Uterus (tissue), 4 donors: ENCODE data around the gene TCF12. TPM values are rescaled to one million over a fixed set of nuclear protein-coding genes. Genes with fewer than 3 reads are reported as not detected.

Source experiments
- DNase-seq, 2 donors: peaks; one replicate each; pipeline ENCODE4 v3.0.0-alpha.2; 2019 to 2020
- H3K27ac ChIP-seq, 2 donors: fragments of 200-600 bp; sonication (generic); 1 replicate in 1 of 2; 2 replicates in 1 of 2; pipeline ENCODE4 v1.5.1; 2016 to 2018
- H3K27me3 ChIP-seq, 2 donors: fragments of 200-600 bp; sonication (generic); one replicate each; pipeline ENCODE4 v1.5.1; 2018 to 2019; ENCODE audit warnings: control low read depth in 1 of 2
- H3K36me3 ChIP-seq, 2 donors: fragments of 200-600 bp; sonication (generic); one replicate each; pipeline ENCODE4 v1.5.1; 2019; ENCODE audit warnings: control low read depth in 1 of 2
- H3K4me1 ChIP-seq, 2 donors: fragments of 200-600 bp; sonication (generic); one replicate each; pipeline ENCODE4 v1.5.1; 2018 to 2019; ENCODE audit warnings: control low read depth in 1 of 2
- H3K4me3 ChIP-seq, 2 donors: fragments of 200-600 bp; sonication (generic); 1 replicate in 1 of 2; 2 replicates in 1 of 2; pipeline ENCODE4 v1.5.1; 2018 to 2019; ENCODE audit warnings: mild to moderate bottlenecking in 1 of 2
- H3K9me3 ChIP-seq, 2 donors: fragments of 200-600 bp; sonication (generic); one replicate each; pipeline ENCODE4 v1.5.1; 2019; ENCODE audit warnings: control low read depth in 1 of 2
- POLR2A ChIP-seq, 2 donors: fragments of 450-650 bp; IDR thresholded peaks; one replicate each; pipeline ENCODE4 v1.6.1; 2016; ENCODE audit warnings: antibody characterized with exemption in 2 of 2, mild to moderate bottlenecking in 1 of 2, moderate library complexity in 1 of 2
- intact Hi-C: fragments of 100-400 bp; cut with DNase I; formaldehyde crosslinking; loops from one replicate; pipeline ENCODE4 v1.15.1; 2023; ENCODE audit warnings: low total_unique reads
- total RNA-seq, 4 donors: library from RNA; depleted of rRNA in 3 of 4; stranded (reverse); fragments of >200 nt in 3 of 4; gene quantifications; one replicate each; pipeline versions ENCODE4 v1.1.0 to v1.2.4, GENCODE V29; 2014 to 2023
- TF ChIP-seq, protein P1 (sequence below), 4 experiments: fragments of 200-600 bp in 2 of 4; fragments of 450-650 bp in 2 of 4; sonication (generic) in 2 of 4; IDR thresholded peaks; one replicate each; pipeline ENCODE4 v1.5.1; 2016 to 2019; ENCODE audit warnings: antibody characterized with exemption in 4 of 4, mild to moderate bottlenecking in 2 of 4, moderate library complexity in 1 of 4
- donor health status: DM: yes; HTN: yes; CAD: no.

The TCF12 gene
- total RNA-seq, 4 donors from 2014 or later, result 109 to 361 (median 196) TPM

DNA sequence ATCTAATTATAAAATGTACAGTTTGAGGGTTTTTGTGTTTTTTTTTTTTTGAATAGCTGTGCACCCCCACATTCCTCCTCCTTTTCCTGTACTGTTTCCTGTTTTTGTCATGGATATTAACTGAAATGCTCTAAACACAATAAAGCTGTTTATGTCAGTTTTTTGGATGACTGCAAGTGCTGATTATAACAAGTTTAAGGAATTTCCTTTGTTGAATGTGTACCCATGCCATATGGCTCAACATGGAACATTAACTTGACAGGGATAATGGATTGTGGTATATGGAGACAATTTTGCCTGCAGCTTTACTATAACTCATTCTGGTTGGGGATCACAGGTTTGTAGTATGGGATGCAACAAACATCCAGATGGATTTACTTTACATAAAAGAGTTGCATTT is 216.4 kb downstream of the TCF12 start:
- Histone ChIP-seq H3K4me3 (no peak overlapping the region), H3K27ac (peak overlapping the region in 1 of 2 donors; percentile 33), H3K4me1 (no peaks in the 10 kb centered on the region), H3K36me3 (no peaks in the 10 kb centered on the region), H3K27me3 (no peaks in the 10 kb centered on the region), H3K9me3 (no peaks in the 10 kb centered on the region)
- no peak for TF ChIP-seq POLR2A (IDR thresholded peaks at IDR 0.05)
- TF ChIP-seq, protein P1, sequence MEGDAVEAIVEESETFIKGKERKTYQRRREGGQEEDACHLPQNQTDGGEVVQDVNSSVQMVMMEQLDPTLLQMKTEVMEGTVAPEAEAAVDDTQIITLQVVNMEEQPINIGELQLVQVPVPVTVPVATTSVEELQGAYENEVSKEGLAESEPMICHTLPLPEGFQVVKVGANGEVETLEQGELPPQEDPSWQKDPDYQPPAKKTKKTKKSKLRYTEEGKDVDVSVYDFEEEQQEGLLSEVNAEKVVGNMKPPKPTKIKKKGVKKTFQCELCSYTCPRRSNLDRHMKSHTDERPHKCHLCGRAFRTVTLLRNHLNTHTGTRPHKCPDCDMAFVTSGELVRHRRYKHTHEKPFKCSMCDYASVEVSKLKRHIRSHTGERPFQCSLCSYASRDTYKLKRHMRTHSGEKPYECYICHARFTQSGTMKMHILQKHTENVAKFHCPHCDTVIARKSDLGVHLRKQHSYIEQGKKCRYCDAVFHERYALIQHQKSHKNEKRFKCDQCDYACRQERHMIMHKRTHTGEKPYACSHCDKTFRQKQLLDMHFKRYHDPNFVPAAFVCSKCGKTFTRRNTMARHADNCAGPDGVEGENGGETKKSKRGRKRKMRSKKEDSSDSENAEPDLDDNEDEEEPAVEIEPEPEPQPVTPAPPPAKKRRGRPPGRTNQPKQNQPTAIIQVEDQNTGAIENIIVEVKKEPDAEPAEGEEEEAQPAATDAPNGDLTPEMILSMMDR (IDR thresholded peaks at IDR 0.05), result no peak
- no peak for DNase-seq
- intact Hi-C loops, result no loop called here

- no peaks in the 10 kb centered on the region for H3K9me3 ChIP-seq
- no peaks in the 10 kb centered on the region for H3K27me3 ChIP-seq
- TF ChIP-seq, protein P1 (IDR thresholded peaks at IDR 0.05), result no peak
- no peak for TF ChIP-seq POLR2A (IDR thresholded peaks at IDR 0.05)
- H3K4me1 ChIP-seq, result no peaks in the 10 kb centered on the region
- no peak for DNase-seq
- peak overlapping the region in 1 of 2 donors; percentile 33 for H3K27ac ChIP-seq
- H3K4me3 ChIP-seq, result no peak overlapping the region
- intact Hi-C loops, result no loop called here
- no peaks in the 10 kb centered on the region for H3K36me3 ChIP-seq
Measured at GRCh38 chr15:57135800-57136199, 217.4 kb downstream of the TCF12 start.

DNA sequence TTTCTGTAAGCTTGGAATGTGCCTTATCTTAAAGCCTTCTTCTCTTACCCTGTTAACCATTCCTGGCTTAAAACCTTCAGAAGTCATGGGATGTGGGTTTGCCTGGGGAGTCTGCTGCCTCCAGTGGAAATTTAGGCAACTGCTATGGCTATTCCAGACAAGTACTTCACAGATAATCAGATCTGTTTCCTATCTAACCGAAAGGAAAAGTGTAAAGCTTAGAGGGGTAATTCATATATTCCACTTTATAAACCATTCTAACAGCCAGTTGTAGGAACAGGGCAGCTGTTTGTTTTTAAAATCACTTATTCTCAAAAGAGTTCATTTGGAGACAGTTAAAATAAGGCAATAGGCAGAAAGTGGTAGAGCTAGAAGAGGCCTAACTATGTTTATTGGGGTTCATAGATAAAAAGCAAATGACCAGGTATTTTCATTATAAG is 219.9 kb downstream of the TCF12 start:
- no peak overlapping the region for H3K4me3 ChIP-seq
- no peak overlapping the region for H3K27ac ChIP-seq
- no peak for TF ChIP-seq POLR2A (IDR thresholded peaks at IDR 0.05)
- TF ChIP-seq, protein P1 (IDR thresholded peaks at IDR 0.05), result peak; percentile 46 to 72 (median 58)
- no peaks in the 10 kb centered on the region for H3K9me3 ChIP-seq
- no peaks in the 10 kb centered on the region for H3K36me3 ChIP-seq
- no peak for DNase-seq
- H3K27me3 ChIP-seq, result no peaks in the 10 kb centered on the region
- intact Hi-C loops, result no loop called here
- no peaks in the 10 kb centered on the region for H3K4me1 ChIP-seq

DNA sequence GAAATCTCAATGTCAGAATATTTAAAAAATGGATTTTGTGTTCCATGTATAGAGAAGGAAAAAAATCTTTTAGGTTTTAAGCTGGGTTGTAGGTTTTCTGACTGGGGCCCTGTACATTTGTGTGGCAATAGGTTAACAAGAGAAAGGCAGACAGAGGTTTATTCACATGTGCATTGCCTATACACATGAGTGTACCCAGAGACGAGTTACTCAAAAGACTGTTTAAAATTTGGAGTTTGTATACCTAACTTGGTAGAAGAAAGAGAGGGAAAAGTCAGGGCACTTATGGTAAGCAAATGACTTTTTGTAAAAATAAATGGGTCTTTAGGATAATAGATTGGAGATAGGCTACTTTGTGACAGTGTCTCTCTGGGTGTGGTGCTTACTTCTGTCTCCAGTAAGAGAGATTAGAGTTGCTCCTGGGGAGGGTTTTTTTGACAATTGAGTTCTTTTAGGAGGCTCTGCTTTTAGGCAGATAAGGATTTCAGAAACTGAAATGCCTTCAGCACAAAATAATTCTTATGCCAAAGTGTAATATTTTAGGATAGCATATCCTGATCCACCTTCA is 225.2 kb downstream of the TCF12 start:
- intact Hi-C loops, result no loop called here
- DNase-seq, result no peak
- Histone ChIP-seq H3K36me3 (no peaks in the 10 kb centered on the region), H3K9me3 (no peaks in the 10 kb centered on the region), H3K4me1 (no peaks in the 10 kb centered on the region), H3K4me3 (no peak overlapping the region), H3K27ac (no peak overlapping the region), H3K27me3 (no peaks in the 10 kb centered on the region)
- TF ChIP-seq POLR2A (IDR thresholded peaks at IDR 0.05), result no peak
- TF ChIP-seq, protein P1 (IDR thresholded peaks at IDR 0.05), result no peak

DNA sequence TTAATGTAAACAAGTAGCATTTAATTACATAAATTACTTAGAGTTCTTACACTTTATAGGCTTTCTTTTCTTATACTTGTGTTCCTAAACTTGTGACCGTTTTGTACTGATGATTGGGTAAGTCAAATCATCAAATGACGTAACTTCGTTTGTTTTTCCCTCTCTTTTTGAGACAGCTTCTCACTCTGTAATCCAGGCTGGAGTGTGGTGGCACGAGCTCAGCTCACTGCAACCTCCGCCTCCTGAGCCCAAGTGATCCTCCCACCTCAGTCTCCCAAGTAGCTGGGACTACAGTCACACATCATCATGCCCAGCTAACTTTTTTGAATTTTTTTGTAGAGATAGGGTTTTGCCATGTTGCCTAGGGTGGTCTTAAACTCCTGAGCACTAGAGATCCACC is 226.0 kb downstream of the TCF12 start:
- DNase-seq, result no peak
- Histone ChIP-seq H3K36me3 (no peaks in the 10 kb centered on the region), H3K9me3 (no peaks in the 10 kb centered on the region), H3K27ac (no peak overlapping the region), H3K4me3 (no peak overlapping the region), H3K27me3 (no peaks in the 10 kb centered on the region), H3K4me1 (no peaks in the 10 kb centered on the region)
- TF ChIP-seq, protein P1 (IDR thresholded peaks at IDR 0.05), result no peak
- no peak for TF ChIP-seq POLR2A (IDR thresholded peaks at IDR 0.05)
- intact Hi-C loops, result no loop called here
